Measurements from ENCODE around the gene STK36.

GRCh38 chr2:218662827-218663226, 9.1 kb upstream of the STK36 start:
- no peak for TF ChIP-seq CTCF (IDR thresholded peaks at IDR 0.05; ENCODE audit: insufficient read depth, low read length)
- no peak for TF ChIP-seq SPI1 (IDR thresholded peaks at IDR 0.05; ENCODE audit: borderline replicate concordance, low read depth)
- no peak for TF ChIP-seq REST (IDR thresholded peaks at IDR 0.05; ENCODE audit: insufficient replicate concordance, low read depth)
- no peak for TF ChIP-seq POLR2AphosphoS5 (IDR thresholded peaks at IDR 0.05; ENCODE audit: low read depth)
- no peak for TF ChIP-seq GABPA (IDR thresholded peaks at IDR 0.05; ENCODE audit: low read depth)
